HEK293T (cell line): Measurements from ENCODE around the gene TDG.

ENCODE experiments used
- ARNT ChIP-seq: fragments of 450-650 bp; IDR thresholded peaks from 2 replicates; pipeline ENCODE4 v1.6.1; 2017; ENCODE audit warnings: mild to moderate bottlenecking
- ELF4 ChIP-seq: fragments of 450-650 bp; IDR thresholded peaks from 2 replicates; pipeline ENCODE4 v1.6.1; 2017; ENCODE audit warnings: antibody characterized with exemption
- SP1 ChIP-seq: fragments of 450-650 bp; IDR thresholded peaks from 2 replicates; pipeline ENCODE4 v1.6.1; 2017
- SUZ12 ChIP-seq: fragments of 450-650 bp; IDR thresholded peaks from 2 replicates; pipeline ENCODE4 v1.6.1; 2016; ENCODE audit warnings: mild to moderate bottlenecking

GRCh38 chr12:103930034-103930786 is 35.5 kb upstream of the TDG start, which contains the start of gene HSP90B1:
- TF ChIP-seq SUZ12, result no peak
- peak; percentile 49; the same call in 1 of the 2 replicates for TF ChIP-seq ELF4
- no peak for TF ChIP-seq SP1
- TF ChIP-seq ARNT, result no peak
